Gastroesophageal sphincter (tissue), 4 donors: ENCODE results near the gene MYLK4. TPM values are rescaled to one million over a fixed set of nuclear protein-coding genes. Genes with fewer than 3 reads are reported as not detected.

Source experiments
- ATAC-seq: fragments of 150-250 bp; one replicate; pipeline ENCODE4 v1.9.1; 2016; ENCODE audit warnings: mild to moderate bottlenecking, moderate library complexity
- H3K27ac ChIP-seq, 4 donors: fragments of 200-600 bp; sonication (generic) in 3 of 4; 1 replicate in 3 of 4; 2 replicates in 1 of 4; pipeline ENCODE4 v1.5.1; 2016 to 2019
- H3K27me3 ChIP-seq: fragments of 200-600 bp; sonication (generic); one replicate; pipeline ENCODE4 v1.5.1; 2019
- H3K36me3 ChIP-seq, 2 donors: fragments of 200-600 bp; sonication (generic); one replicate each; pipeline ENCODE4 v1.5.1; 2019; ENCODE audit warnings: control low read depth in 1 of 2
- H3K4me1 ChIP-seq, 3 donors: fragments of 200-600 bp; sonication (generic); 1 replicate in 2 of 3; 2 replicates in 1 of 3; pipeline ENCODE4 v1.5.1; 2016 to 2019; ENCODE audit warnings: control low read depth in 2 of 3
- H3K4me3 ChIP-seq, 2 donors: fragments of 200-600 bp; sonication (generic); one replicate each; pipeline ENCODE4 v1.5.1; 2019; ENCODE audit warnings: mild to moderate bottlenecking in 1 of 2, moderate library complexity in 1 of 2
- H3K9me3 ChIP-seq, 3 donors: fragments of 200-600 bp; sonication (generic); one replicate each; pipeline ENCODE4 v1.5.1; 2017 to 2019; ENCODE audit warnings: control low read depth in 2 of 3
- CTCF ChIP-seq, 4 experiments: fragments of 200-600 bp in 2 of 4; fragments of 450-650 bp in 2 of 4; sonication (generic) in 1 of 4; IDR thresholded peaks; one replicate each; pipeline ENCODE4 v1.5.1; 2017 to 2019; ENCODE audit warnings: antibody characterized with exemption in 4 of 4, mild to moderate bottlenecking in 2 of 4, moderate library complexity in 2 of 4
- EP300 ChIP-seq: sonication (generic); formaldehyde crosslinking; IDR thresholded peaks from one replicate; pipeline ENCODE4 v1.6.1; 2017; ENCODE audit warnings: antibody characterized with exemption, mild to moderate bottlenecking
- POLR2A ChIP-seq, 2 donors: fragments of 450-650 bp; IDR thresholded peaks; one replicate each; pipeline ENCODE4 v1.6.1; 2017; ENCODE audit warnings: antibody characterized with exemption in 2 of 2, mild to moderate bottlenecking in 2 of 2, moderate library complexity in 1 of 2
- POLR2AphosphoS5 ChIP-seq: sonication (generic); formaldehyde crosslinking; IDR thresholded peaks from one replicate; pipeline ENCODE4 v1.6.1; 2017; ENCODE audit warnings: antibody characterized with exemption
- WGBS, 2 donors: methylation state at CpG; one replicate each; pipeline ENCODE4 v1.1.5; 2018; ENCODE audit warnings: low coverage in 1 of 2; 5-methylcytosine and 5-hydroxymethylcytosine counted together
- total RNA-seq, 4 donors: library from RNA; depleted of rRNA; stranded (reverse); fragments of >200 nt; gene quantifications; one replicate each; pipeline ENCODE4 v1.1.0, GENCODE V29; 2016

The MYLK4 gene
- total RNA-seq, 4 donors from 2014 or later: 0.31 to 1.2 (median 0.56) TPM

GRCh38 chr6:2710412-2710811, 40.3 kb downstream of the MYLK4 start:
- H3K4me3 ChIP-seq: no peak overlapping the region
- no peaks in the 10 kb centered on the region for H3K27me3 ChIP-seq
- TF ChIP-seq POLR2A (IDR thresholded peaks at IDR 0.05) (no peak), POLR2AphosphoS5 (no peak), CTCF (IDR thresholded peaks at IDR 0.05) (no peak), EP300 (no peak)
- ATAC-seq: no peak
- no peak overlapping the region for H3K27ac ChIP-seq
- H3K36me3 ChIP-seq: no peaks in the 10 kb centered on the region
- H3K4me1 ChIP-seq: peaks cover 0 to 21% (median 0%) of the 10 kb centered on the region in 3 donors
- no peaks in the 10 kb centered on the region for H3K9me3 ChIP-seq

- TF ChIP-seq CTCF (IDR thresholded peaks at IDR 0.05) (no peak), EP300 (no peak), POLR2AphosphoS5 (no peak), POLR2A (IDR thresholded peaks at IDR 0.05) (no peak)
- peaks cover 0 to 10% (median 0%) of the 10 kb centered on the region in 3 donors for H3K4me1 ChIP-seq
- no peak overlapping the region for H3K4me3 ChIP-seq
- H3K27ac ChIP-seq: no peak overlapping the region
- no peaks in the 10 kb centered on the region for H3K36me3 ChIP-seq
- no peak for ATAC-seq
- no peaks in the 10 kb centered on the region for H3K27me3 ChIP-seq
- 68 to 84% methylated on average over 5 of the region's 5 CpGs for WGBS, 2 donors
- H3K9me3 ChIP-seq: no peaks in the 10 kb centered on the region
These were observed 42.3 kb downstream of the MYLK4 start for GRCh38 chr6:2708456-2708855.

DNA sequence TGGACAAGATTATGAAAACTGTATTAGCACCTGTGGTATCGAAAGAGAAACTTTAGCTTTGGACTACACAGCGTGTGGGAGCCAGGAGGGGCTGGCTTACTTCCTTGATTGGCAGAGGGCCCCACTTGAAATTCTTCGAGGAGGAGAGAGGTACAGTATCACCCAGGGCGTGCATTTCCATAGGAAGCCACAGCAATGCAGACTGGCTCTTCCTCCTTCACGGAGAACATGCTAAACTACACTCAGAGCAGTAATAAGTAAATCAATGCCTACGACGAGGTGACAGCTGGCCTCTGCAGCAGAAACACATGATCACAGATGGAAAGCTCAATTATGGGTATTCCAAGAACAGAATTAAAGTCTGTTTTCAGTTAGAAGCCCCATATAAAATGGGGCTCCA, 44.2 kb downstream of the MYLK4 start:
- ATAC-seq: no peak
- WGBS, 2 donors: 46 to 73% methylated on average over 6 to 7 of the region's 7 CpGs
- no peak for TF ChIP-seq CTCF (IDR thresholded peaks at IDR 0.05)
- TF ChIP-seq POLR2A (IDR thresholded peaks at IDR 0.05): no peak
- TF ChIP-seq EP300: no peak
- TF ChIP-seq POLR2AphosphoS5: no peak

GRCh38 chr6:2705256-2705655, 45.5 kb downstream of the MYLK4 start:
- H3K36me3 ChIP-seq: no peaks in the 10 kb centered on the region
- no peak for ATAC-seq
- H3K27me3 ChIP-seq: no peaks in the 10 kb centered on the region
- TF ChIP-seq POLR2AphosphoS5 (no peak), CTCF (IDR thresholded peaks at IDR 0.05) (no peak), EP300 (no peak), POLR2A (IDR thresholded peaks at IDR 0.05) (no peak)
- H3K9me3 ChIP-seq: no peaks in the 10 kb centered on the region
- H3K27ac ChIP-seq: no peak overlapping the region
- peaks cover 0 to 8% (median 0%) of the 10 kb centered on the region in 3 donors for H3K4me1 ChIP-seq
- H3K4me3 ChIP-seq: no peak overlapping the region
- WGBS, 2 donors: 75% methylated on average over 2 of the region's 2 CpGs; no CpG with 5 or more reads in 1 of the 2 donors

More for the DNA sequence above, 44.2 kb downstream of the MYLK4 start:
- Histone ChIP-seq H3K36me3 (no peaks in the 10 kb centered on the region), H3K4me1 (peaks cover 0 to 8% (median 0%) of the 10 kb centered on the region in 3 donors), H3K9me3 (no peaks in the 10 kb centered on the region), H3K27me3 (no peaks in the 10 kb centered on the region), H3K4me3 (no peak overlapping the region), H3K27ac (no peak overlapping the region)

DNA sequence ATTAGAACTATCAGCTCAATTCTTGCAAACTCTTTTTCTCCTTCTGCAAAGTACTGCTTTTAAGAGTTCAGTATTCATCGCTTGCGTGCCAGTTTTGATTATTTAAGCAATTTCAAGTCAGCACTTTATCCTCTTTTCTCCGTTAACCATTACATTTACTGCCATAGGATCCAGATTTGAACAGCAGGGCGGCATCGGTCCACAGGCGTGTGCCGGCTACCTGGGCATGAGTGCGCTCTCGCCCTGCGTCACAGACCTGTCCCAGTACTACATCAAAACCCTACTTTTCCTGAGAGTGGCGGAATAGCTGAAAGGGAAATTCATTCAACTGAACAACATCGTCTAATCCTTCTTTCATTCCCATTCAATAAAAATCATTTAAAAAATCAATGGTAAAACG, 53.4 kb downstream of the MYLK4 start:
- H3K27me3 ChIP-seq: no peaks in the 10 kb centered on the region
- no peak for TF ChIP-seq EP300
- no peak for TF ChIP-seq CTCF (IDR thresholded peaks at IDR 0.05)
- no peak for TF ChIP-seq POLR2AphosphoS5
- no peak for TF ChIP-seq POLR2A (IDR thresholded peaks at IDR 0.05)
- 79 to 85% methylated on average over 6 to 13 of the region's 13 CpGs for WGBS, 2 donors

More for the DNA sequence above, 53.4 kb downstream of the MYLK4 start:
- no peak for ATAC-seq
- no peaks in the 10 kb centered on the region for H3K4me1 ChIP-seq
- H3K27ac ChIP-seq: no peak overlapping the region
- H3K36me3 ChIP-seq: no peaks in the 10 kb centered on the region
- no peaks in the 10 kb centered on the region for H3K9me3 ChIP-seq
- H3K4me3 ChIP-seq: no peak overlapping the region
